GM23338 (cell line): ENCODE measurements around the gene RNF19B. TPM values are rescaled to one million over a fixed set of nuclear protein-coding genes. Genes with fewer than 3 reads are reported as not detected.
A peak's percentile ranks its signal among the peaks of the same experiment; 100 is the strongest.

Experiments
- ATAC-seq: fragments of 200-7000 bp; cut with Tn5 transposase; 3 replicates; pipeline ENCODE4 v1.9.1; 2020
- DNase-seq: peaks from one replicate; pipeline ENCODE4 v3.0.0-alpha.2; 2015; ENCODE audit warnings: low spot score
- H2AFZ ChIP-seq: fragments of 200-600 bp; sonication (generic); 2 replicates; pipeline ENCODE4 v1.8.0; 2016; ENCODE audit warnings: antibody characterized with exemption, mild to moderate bottlenecking, moderate library complexity
- H3F3A ChIP-seq: fragments of 200-600 bp; sonication (generic); replicated peaks from 2 replicates; pipeline ENCODE4 v1.8.0; 2017; ENCODE audit warnings: antibody characterized with exemption, mixed run types, low read depth
- H3K27ac ChIP-seq: fragments of 200-600 bp; sonication (generic); 2 replicates; pipeline ENCODE4 v1.6.1; 2016; ENCODE audit warnings: low read depth
- H3K27me3 ChIP-seq: fragments of 200-600 bp; sonication (generic); 2 replicates; pipeline ENCODE4 v1.8.0; 2016; ENCODE audit warnings: mild to moderate bottlenecking, mixed run types, moderate library complexity; ENCODE audit not compliant: insufficient read depth
- H3K36me3 ChIP-seq: fragments of 200-600 bp; sonication (generic); 2 replicates; pipeline ENCODE4 v1.8.0; 2016; ENCODE audit warnings: mild to moderate bottlenecking; ENCODE audit not compliant: insufficient read depth
- H3K4me1 ChIP-seq: fragments of 200-600 bp; sonication (generic); 2 replicates; pipeline ENCODE4 v1.8.0; 2016; ENCODE audit warnings: mild to moderate bottlenecking, moderate library complexity; ENCODE audit not compliant: insufficient read depth
- H3K4me2 ChIP-seq: fragments of 200-600 bp; sonication (generic); 2 replicates; pipeline ENCODE4 v1.7.1; 2017; ENCODE audit warnings: mixed run types
- H3K4me3 ChIP-seq: fragments of 200-600 bp; sonication (generic); 2 replicates; pipeline ENCODE4 v1.6.1; 2016; ENCODE audit warnings: mixed run types
- H3K79me2 ChIP-seq: fragments of 200-600 bp; sonication (generic); replicated peaks from 2 replicates; pipeline ENCODE4 v1.8.0; 2017; ENCODE audit warnings: mild to moderate bottlenecking; ENCODE audit not compliant: insufficient read depth
- H3K9me2 ChIP-seq: fragments of 200-600 bp; sonication (generic); 2 replicates; pipeline ENCODE4 v1.8.0; 2017; ENCODE audit not compliant: insufficient read depth
- H4K20me1 ChIP-seq: fragments of 200-600 bp; sonication (generic); replicated peaks from 2 replicates; pipeline ENCODE4 v1.8.0; 2017; ENCODE audit warnings: mild to moderate bottlenecking; ENCODE audit not compliant: insufficient read depth
- H3K27ac Mint-ChIP-seq: 2 replicates; pipeline ENCODE4 v1.8.0; 2020; ENCODE audit warnings: inconsistent platforms, mild to moderate bottlenecking, moderate library complexity, mixed read lengths
- H3K27me3 Mint-ChIP-seq: 3 replicates; pipeline ENCODE4 v1.8.0; 2022; ENCODE audit warnings: low read depth, mild to moderate bottlenecking, moderate library complexity, mixed read lengths, inconsistent platforms; ENCODE audit not compliant: insufficient read depth, poor library complexity
- H3K36me3 Mint-ChIP-seq: 3 replicates; pipeline ENCODE4 v1.8.0; 2021; ENCODE audit warnings: low read depth, mild to moderate bottlenecking, inconsistent platforms, moderate library complexity, mixed read lengths
- H3K4me1 Mint-ChIP-seq: 3 replicates; pipeline ENCODE4 v1.8.0; 2020; ENCODE audit warnings: mild to moderate bottlenecking, inconsistent platforms, mixed read lengths
- H3K4me3 Mint-ChIP-seq: 3 replicates; pipeline ENCODE4 v1.8.0; 2021; ENCODE audit warnings: moderate library complexity, mild to moderate bottlenecking, inconsistent platforms, mixed read lengths
- H3K9me3 Mint-ChIP-seq: 3 replicates; pipeline ENCODE4 v1.8.0; 2020; ENCODE audit warnings: moderate library complexity, mild to moderate bottlenecking, inconsistent platforms, mixed read lengths
- CREB1 ChIP-seq: fragments of 250-450 bp; sonication (Bioruptor Pico); IDR thresholded peaks from 2 replicates; pipeline ENCODE4 v1.5.0; 2020; ENCODE audit warnings: low read depth, mild to moderate bottlenecking, moderate library complexity
- CTCF ChIP-seq, 2 experiments: fragments of 200-600 bp in 1 of 2; sonication (generic) in 1 of 2; conservative IDR thresholded peaks; 2 replicates each; pipeline versions ENCODE4 v1.5.1 to v1.6.1; 2016 to 2017; ENCODE audit warnings: antibody characterized with exemption in 2 of 2, low read depth in 2 of 2, mild to moderate bottlenecking in 2 of 2, moderate library complexity in 1 of 2
- EZH2 ChIP-seq: fragments of 200-600 bp; sonication (generic); IDR thresholded peaks from one replicate; pipeline ENCODE4 v1.8.0; 2017; ENCODE audit warnings: antibody characterized with exemption, mild to moderate bottlenecking, low read depth; ENCODE audit not compliant: unreplicated experiment
- REST ChIP-seq: IDR thresholded peaks from one replicate; pipeline ENCODE4 v1.6.1; 2018; ENCODE audit warnings: antibody characterized with exemption; ENCODE audit not compliant: unreplicated experiment
- STAT1 ChIP-seq: IDR thresholded peaks from one replicate; pipeline ENCODE4 v1.6.1; 2016; ENCODE audit warnings: antibody characterized with exemption; ENCODE audit not compliant: unreplicated experiment
- ZNF331 ChIP-seq: fragments of 250-450 bp; sonication (Bioruptor Pico); IDR thresholded peaks from 2 replicates; pipeline ENCODE4 v1.5.0; 2020; ENCODE audit warnings: low read depth, mild to moderate bottlenecking, moderate library complexity
- ZNF462 ChIP-seq: fragments of 250-450 bp; sonication (Bioruptor Pico); IDR thresholded peaks from 2 replicates; pipeline ENCODE4 v1.5.0; 2020; ENCODE audit warnings: mild to moderate bottlenecking, moderate library complexity
- polyA plus RNA-seq: library from polyadenylated mRNA; unstranded; fragments of >200 nt; fragmentation: Nextera tagmentation; extraction: Ambion mirVana; gene quantifications from 2 replicates; pipeline ENCODE4 v1.2.1, GENCODE V29; 2016
- total RNA-seq: library from RNA; depleted of rRNA; stranded (reverse); fragments of >200 nt; shearing (Covaris generic); gene quantifications from 2 replicates; pipeline ENCODE4 v1.2.3, GENCODE V29; 2014

RNF19B gene
- total and polyA plus RNA-seq, 2 experiments from 2014 or later, result 2.9 to 11.9 TPM

- peak overlapping the region; percentile 83 for H3K4me2 ChIP-seq
- H3K27ac Mint-ChIP-seq, result no peak overlapping the region
Measured at GRCh38 chr1:32926562-32926961, 38.0 kb downstream of the RNF19B start.

More at GRCh38 chr1:32926562-32926961, 38.0 kb downstream of the RNF19B start:
- H3K36me3 ChIP-seq, result no peaks in the 10 kb centered on the region
- peaks cover 12% of the 10 kb centered on the region for H3K4me1 ChIP-seq
- H3K9me3 Mint-ChIP-seq, result peaks cover 7% of the 10 kb centered on the region; the same call in 2 of the 3 replicates
- peaks cover 82% of the 10 kb centered on the region for H3K27me3 ChIP-seq
- H3K4me3 Mint-ChIP-seq, result peak overlapping the region; percentile 83
- no peak for TF ChIP-seq ZNF462 (CRISPR knock-in tag)
- TF ChIP-seq STAT1, result no peak
- TF ChIP-seq REST, result no peak
- TF ChIP-seq ZNF331 (CRISPR knock-in tag), result no peak
- no peak for TF ChIP-seq CTCF (conservative IDR thresholded peaks at IDR 0.05; ENCODE audit: low read depth in 2 of 2)
- TF ChIP-seq EZH2, result no peak
- TF ChIP-seq CREB1 (CRISPR knock-in tag), result no peak
- DNase-seq (peak; percentile 35), ATAC-seq (no peak)
- H3K4me3 ChIP-seq, result peak overlapping the region; percentile 73
- H3F3A ChIP-seq, result peaks cover 3% of the 10 kb centered on the region; the same call in 1 of the 2 replicates
- no peaks in the 10 kb centered on the region for H3K9me2 ChIP-seq
- peaks cover 49% of the 10 kb centered on the region for H3K27me3 Mint-ChIP-seq
- H3K27ac ChIP-seq, result no peak overlapping the region
- no peaks in the 10 kb centered on the region; the same call in 2 of the 3 replicates for H3K36me3 Mint-ChIP-seq
- no peaks in the 10 kb centered on the region for H4K20me1 ChIP-seq
- no peak overlapping the region for H2AFZ ChIP-seq
- no peaks in the 10 kb centered on the region for H3K79me2 ChIP-seq
- H3K4me1 Mint-ChIP-seq, result peaks cover 12% of the 10 kb centered on the region
